GM19328 (cell line): ENCODE data around the gene APBA3.

ENCODE experiments used
- ATAC-seq: cut with Tn5 transposase; IDR thresholded peaks from one replicate; pipeline ENCODE4 v1.9.1; 2021; ENCODE audit warnings: mild to moderate bottlenecking, moderate library complexity; ENCODE audit not compliant: unreplicated experiment

APBA3 gene

GRCh38 chr19:3721887-3722442 lies 39.5 kb downstream of the APBA3 start:
- no peak for ATAC-seq

- no peak for ATAC-seq
Observed at GRCh38 chr19:3721131-3721886, 40.2 kb downstream of the APBA3 start.

DNA sequence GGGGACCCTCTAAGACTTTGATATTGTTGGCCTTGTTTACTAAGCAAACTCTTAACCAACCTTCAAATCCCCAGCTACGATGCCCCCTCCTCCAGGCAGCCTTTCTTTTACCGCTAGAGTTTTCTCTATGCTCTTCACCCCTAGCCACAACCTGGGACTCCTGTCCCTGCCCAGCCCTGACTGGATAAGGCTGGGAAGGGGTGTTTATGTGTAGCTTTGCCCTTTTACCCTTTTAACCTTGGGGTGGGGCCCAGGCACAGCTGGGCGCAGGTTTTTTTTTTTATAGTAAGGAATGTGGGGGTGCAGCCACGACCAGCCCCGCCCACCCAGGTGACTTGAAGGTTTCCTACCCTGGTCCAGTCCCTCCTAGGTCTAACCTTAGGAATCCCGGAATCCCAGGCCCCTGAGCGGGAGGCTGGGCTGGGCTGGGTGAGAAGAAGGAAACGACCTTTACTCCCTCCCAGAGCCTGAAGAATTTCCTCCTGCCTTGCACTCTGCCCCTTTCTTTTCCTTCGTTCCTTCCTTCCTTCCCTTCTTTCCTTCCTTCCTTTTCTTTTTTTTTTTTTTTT lies 41.1 kb downstream of the APBA3 start:
- no peak for ATAC-seq

GRCh38 chr19:3719868-3720267 lies 41.6 kb downstream of the APBA3 start:
- ATAC-seq: no peak

GRCh38 chr19:3716147-3716668 lies 45.3 kb downstream of the APBA3 start:
- no peak for ATAC-seq

DNA sequence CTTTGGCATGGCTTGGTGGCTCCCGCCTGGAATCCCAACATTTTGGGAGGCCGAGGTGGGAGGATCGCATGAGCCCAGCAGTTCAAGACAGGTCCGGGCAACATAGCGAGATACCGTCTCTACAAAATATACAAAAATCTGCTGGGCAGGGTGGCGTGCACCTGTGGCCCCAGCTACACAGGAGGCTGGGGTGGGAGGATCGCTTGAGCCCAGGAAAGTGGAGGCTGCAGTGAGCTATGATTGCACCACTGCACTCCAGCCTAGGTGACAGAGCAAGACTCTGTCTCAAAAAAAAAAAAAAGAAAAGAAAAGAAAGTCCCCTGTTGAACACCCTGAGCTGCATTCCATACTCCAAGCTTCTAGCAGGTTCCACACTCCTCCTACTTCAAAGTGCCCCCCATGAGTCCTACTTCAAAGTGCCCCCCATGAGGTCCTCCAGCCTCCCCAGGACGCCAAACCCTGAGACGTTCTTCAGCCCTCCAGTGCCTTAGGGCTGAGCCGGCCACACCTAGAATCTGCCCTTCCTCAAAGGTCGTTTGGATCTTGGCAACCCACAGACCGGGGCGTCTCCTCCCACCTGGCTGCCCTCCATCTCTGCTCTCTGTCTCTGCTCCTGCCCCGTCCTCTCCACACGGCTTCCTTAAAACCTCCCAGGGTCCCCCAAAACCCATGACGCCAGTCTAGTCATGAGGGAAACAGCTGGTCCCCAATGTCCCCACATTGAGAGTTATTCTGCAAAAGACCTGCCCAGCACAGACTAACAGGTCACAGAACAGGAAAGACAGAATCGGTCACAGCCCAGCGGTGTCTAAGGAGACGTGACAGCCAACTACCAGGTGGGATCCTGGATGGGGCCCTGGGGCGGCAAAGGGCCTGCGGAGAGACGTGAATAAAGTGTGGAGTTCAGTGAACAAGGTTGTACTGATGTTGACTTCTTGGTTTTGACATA lies 48.6 kb downstream of the APBA3 start:
- ATAC-seq: no peak

DNA sequence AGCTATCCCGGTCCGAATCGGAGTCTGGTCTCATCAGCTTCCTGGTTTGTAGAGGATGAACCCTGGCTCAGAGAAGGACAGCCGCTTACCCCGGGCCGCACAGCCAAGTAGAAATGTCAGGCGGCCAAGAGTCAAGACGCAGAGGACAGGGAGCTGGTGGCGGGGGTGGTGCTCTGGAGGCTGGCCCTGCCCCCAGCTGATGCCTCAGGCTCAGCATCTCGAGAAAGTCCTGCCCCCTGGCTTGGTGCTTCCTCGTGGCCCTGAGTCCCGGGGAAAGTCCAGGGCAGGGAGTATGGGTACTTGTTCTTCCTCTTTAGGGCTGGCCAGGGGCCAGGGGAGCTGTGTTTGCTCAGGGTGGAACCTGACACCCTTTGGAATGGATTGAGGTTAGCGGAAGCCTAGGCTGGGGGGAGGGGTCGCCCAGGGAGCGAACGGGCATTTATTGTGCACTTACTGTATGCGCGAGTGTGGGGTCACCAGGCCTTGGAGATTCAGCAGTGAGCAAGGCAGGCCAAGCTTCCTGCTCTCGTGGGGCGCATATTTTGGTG lies 51.2 kb downstream of the APBA3 start:
- no peak for ATAC-seq

- no peak for ATAC-seq
Observed at GRCh38 chr19:3708207-3708931, 53.1 kb downstream of the APBA3 start, which contains the start of gene TJP3. Gene TJP3, plus strand, starts transcription at chr19:3708384. Its CDS starts 20,049 bp downstream, at chr19:3728433.

GRCh38 chr19:3707868-3708206 lies 53.7 kb downstream of the APBA3 start:
- no peak for ATAC-seq

GRCh38 chr19:3701200-3701599 lies 60.3 kb downstream of the APBA3 start:
- no peak for ATAC-seq
